RWPE1 (cell line): ENCODE data around the gene QRICH2.

Experiments used
- CTCF ChIA-PET: fragments of 350-600 bp; sonication (Branson Sonifier 250); formaldehyde crosslinking; extraction: SDS; loops from one replicate; lab custom pipeline; 2021; lab: Yijun Ruan, JAX
- POLR2A ChIA-PET: fragments of 400-600 bp; formaldehyde crosslinking; extraction: SDS; loops from one replicate; lab custom pipeline; 2020; ENCODE audit warnings: antibody characterized with exemption; ENCODE audit not compliant: low non-redundant PET; lab: Yijun Ruan, JAX
- DNase-seq: peaks from one replicate; pipeline ENCODE4 v3.0.0; 2012; ENCODE audit warnings: low spot score
- H3K27ac ChIP-seq: fragments of 450-650 bp; 2 replicates; pipeline ENCODE4 v1.5.1; 2017
- TF ChIP-seq, protein P1 (sequence below): fragments of 450-650 bp; conservative IDR thresholded peaks from 2 replicates; pipeline ENCODE4 v1.5.1; 2017; ENCODE audit warnings: low read depth, mild to moderate bottlenecking

The QRICH2 gene

DNA sequence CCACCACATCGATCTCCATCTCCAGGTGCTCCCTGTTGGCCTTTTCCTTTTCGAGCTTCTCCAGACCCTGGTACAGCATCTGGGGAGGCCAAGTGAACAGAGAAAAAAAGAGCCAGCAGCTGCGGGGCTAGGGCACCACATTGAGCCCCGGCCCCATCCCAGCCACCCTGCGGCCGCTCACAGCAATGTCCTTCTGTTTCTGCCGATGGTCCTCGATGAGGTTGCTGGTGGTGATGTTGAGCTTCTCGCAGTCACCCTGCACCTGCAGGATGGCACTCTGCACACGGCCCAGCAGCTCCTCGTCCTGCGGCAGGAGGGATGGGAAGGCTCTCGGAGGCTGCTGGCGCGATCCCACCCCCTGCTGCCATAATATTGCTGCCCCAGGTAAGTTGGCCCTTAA lies 27.4 kb downstream of the QRICH2 start:
- CTCF ChIA-PET, result interaction anchor here (1.0 to 3.2 kb wide), 3 partner anchors 101 to 267 kb away, joined by 3 to 31 read pairs (median 3); no protein-coding TSS in a partner anchor
- POLR2A ChIA-PET, result interaction anchor here (0.6 kb wide), 1 partner anchor 42 kb away, joined by 3 read pairs; no protein-coding TSS in a partner anchor
- DNase-seq, result no peak

DNA sequence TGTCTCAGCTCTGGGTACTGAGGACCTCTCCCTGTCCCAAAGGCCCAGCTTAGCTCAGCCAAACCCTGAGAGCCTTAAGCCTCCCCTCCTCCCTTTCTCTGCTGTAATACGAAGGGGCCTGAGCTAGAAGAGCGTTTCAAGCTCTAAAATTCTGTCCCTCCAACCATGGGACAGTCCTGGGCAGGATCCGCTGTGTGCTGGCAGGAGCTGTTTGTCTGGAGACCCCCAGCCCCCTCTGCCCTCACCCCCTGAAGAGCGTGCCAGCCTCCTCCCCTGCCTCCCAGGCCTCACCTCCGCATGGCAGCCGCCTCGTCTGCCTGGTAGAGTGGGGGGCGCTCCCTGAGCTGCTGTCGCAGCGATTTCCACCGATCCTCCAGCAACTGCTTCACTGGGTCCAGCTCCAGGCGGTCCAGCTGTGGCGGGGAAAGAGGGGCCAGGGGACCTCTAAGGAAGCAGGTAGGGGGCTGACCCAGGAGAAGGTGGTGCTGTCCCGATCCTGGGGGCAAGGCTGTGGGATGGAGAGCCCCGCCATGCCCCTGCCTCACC lies 28.3 kb downstream of the QRICH2 start:
- ChIA-PET CTCF (interaction anchor here (0.5 to 3.2 kb wide), 47 partner anchors 9 to 981 kb away, joined by 3 to 60 read pairs (median 4); partner anchors contain the start of genes FOXJ1 and SRP68), POLR2A (interaction anchor here (1.4 kb wide), 1 partner anchor 13 kb away, joined by 3 read pairs; no protein-coding TSS in a partner anchor)
- TF ChIP-seq, protein P1, sequence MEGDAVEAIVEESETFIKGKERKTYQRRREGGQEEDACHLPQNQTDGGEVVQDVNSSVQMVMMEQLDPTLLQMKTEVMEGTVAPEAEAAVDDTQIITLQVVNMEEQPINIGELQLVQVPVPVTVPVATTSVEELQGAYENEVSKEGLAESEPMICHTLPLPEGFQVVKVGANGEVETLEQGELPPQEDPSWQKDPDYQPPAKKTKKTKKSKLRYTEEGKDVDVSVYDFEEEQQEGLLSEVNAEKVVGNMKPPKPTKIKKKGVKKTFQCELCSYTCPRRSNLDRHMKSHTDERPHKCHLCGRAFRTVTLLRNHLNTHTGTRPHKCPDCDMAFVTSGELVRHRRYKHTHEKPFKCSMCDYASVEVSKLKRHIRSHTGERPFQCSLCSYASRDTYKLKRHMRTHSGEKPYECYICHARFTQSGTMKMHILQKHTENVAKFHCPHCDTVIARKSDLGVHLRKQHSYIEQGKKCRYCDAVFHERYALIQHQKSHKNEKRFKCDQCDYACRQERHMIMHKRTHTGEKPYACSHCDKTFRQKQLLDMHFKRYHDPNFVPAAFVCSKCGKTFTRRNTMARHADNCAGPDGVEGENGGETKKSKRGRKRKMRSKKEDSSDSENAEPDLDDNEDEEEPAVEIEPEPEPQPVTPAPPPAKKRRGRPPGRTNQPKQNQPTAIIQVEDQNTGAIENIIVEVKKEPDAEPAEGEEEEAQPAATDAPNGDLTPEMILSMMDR, result peak; percentile 43
- no peak for DNase-seq
- no peak overlapping the region for H3K27ac ChIP-seq

More for the DNA sequence above, 27.4 kb downstream of the QRICH2 start:
- H3K27ac ChIP-seq, result no peak overlapping the region
- TF ChIP-seq, protein P1, result no peak

DNA sequence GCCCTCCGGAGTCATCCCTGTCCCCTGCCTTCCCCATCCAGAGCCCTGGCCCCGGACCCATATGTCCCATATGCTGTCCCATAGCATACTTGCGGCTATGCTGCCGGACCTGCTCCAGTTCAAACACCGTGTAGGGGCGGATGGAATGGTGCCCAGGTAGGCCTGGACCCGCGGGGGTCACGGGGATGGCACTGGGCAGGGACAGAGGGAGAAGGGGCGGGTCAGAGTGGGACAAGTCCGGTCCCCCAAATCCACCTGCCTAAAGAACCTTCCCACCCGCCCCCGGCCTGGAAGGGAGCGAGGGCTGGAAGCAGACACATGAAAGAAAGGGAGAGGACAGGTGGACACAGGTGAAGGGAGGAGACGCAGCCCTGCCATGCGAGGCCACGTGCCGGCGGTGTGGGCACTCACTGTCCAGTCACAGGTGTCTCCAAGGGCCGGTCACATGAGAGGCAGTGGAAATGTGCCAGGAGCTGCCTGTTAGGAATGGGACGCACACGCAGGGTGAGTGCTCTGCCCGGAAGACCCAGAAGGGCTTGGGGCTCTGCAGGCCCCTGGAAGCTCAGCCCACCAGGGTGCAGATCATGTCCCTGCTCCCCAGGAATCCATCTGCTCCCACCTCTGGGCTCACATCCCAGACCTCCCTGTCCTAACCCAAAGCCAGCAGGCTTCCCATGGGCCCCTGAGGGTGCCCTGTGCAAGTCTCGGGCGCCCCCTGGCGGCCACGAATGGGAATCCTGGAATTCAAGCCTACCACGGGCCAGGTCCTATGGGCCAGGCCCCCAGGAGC lies 28.9 kb downstream of the QRICH2 start:
- H3K27ac ChIP-seq, result peak overlapping the region; percentile 31
- peak; percentile 82 for DNase-seq
- POLR2A ChIA-PET, result interaction anchor here (1.4 kb wide), 1 partner anchor 12 kb away, joined by 3 read pairs; no protein-coding TSS in a partner anchor
- TF ChIP-seq, protein P1, result peak; percentile 97
- CTCF ChIA-PET, result interaction anchor here (0.5 to 3.2 kb wide), 54 partner anchors 8 to 982 kb away, joined by 3 to 60 read pairs (median 4); partner anchors contain the start of genes FOXJ1 and SRP68

DNA sequence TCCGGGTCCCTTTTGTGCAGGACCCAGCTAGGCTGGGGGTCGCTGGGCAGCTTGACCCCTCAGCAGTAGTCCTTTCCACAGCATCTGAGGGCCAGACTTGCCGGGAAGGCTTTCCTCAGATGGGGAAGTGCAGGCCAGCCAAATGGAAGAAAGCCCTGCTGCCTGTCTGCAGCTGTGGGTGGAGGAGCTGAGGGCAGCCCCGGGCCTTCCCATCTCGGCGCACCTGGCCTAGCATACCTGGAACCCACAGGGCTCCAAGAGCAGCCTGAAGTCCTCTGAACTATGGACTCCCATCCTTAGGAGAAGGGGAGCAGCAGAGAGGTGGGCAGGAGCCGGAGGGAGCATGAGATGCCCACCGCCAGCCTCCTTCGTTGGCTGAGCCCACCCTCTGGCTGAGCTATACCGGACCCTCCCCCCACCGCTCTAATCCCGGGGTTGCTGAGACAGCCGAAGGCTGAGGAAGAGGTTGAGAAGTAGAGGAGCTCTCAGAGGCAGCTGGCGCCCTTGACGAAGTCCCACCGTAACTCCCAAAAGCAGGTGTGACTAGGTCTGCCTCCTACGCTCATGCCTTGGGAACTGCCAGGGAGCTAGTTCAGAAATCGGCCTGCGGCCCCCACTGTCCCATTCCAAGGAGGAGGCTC lies 29.7 kb downstream of the QRICH2 start:
- TF ChIP-seq, protein P1, result no peak
- CTCF ChIA-PET, result interaction anchor here (0.5 to 3.2 kb wide), 7 partner anchors 11 to 760 kb away, joined by 3 to 60 read pairs (median 4); no protein-coding TSS in a partner anchor
- POLR2A ChIA-PET, result interaction anchor here (1.4 kb wide), 1 partner anchor 11 kb away, joined by 3 read pairs; no protein-coding TSS in a partner anchor
- no peak for DNase-seq
- peak overlapping the region; percentile 31 for H3K27ac ChIP-seq

DNA sequence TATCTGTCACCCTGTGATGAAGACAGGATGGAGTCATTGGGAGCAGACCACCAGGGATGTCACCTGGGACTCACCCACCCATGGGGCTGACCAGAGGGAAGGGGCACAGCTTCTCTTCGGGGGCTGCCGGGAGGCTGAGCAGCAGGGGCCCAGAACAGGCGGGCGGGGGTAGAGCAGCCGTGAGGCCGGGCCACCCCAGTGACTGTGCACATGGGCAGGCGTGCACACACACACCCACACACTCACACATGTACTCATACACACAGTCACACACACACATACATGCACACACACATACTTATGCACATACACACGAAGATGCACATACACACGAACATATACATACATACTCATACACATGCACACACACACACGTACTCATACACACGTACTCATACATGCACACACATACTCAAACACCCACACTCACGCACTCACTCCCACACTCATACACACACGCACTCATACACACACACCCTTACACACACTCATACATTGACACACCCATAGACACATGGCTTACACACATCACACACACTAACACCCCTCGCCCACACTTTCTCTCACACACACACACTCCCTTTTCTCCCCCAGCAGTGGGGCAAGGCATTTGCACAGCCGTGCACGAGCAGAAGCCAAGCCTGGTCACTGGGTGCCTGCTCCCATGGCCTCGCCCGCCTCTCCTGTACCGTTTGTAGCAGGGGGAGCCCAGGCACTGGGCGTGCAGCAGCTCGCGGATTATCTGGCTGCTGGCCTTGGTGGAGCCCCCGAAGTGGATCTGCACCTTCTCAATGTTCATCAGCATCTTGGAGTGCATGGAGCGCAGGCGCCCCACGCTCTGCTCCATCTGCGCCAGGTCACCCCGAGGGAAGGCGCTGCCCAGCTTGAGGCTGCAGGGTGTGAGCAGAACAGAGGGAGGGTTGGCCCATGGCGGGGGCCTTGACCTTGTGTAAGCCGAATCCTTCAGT lies 30.5 kb downstream of the QRICH2 start:
- no peak for DNase-seq
- peak overlapping the region; percentile 66 for H3K27ac ChIP-seq
- CTCF ChIA-PET, result interaction anchor here (0.6 to 3.2 kb wide), 5 partner anchors 21 to 155 kb away, joined by 3 to 60 read pairs (median 4); no protein-coding TSS in a partner anchor
- TF ChIP-seq, protein P1, result no peak
- POLR2A ChIA-PET, result no interaction called here
